Mammary epithelial cell (primary cell): Measurements from ENCODE around the gene S100A14.

Experiments
- CTCF ChIP-seq, 2 donors: IDR thresholded peaks in 1 of 2; conservative IDR thresholded peaks in 1 of 2; 2 replicates each; pipeline ENCODE4 v1.5.1; 2011 to 2012; ENCODE audit warnings: inconsistent platforms in 2 of 2, low read length in 2 of 2, mild to moderate bottlenecking in 2 of 2, control low read depth in 1 of 2, low read depth in 1 of 2; ENCODE audit not compliant: insufficient read depth in 1 of 2; ENCODE audit errors: extremely low read depth in 1 of 2
- EZH2 ChIP-seq: IDR thresholded peaks from 2 replicates; pipeline ENCODE4 v1.6.1; 2012; ENCODE audit warnings: low read length, inconsistent platforms, borderline replicate concordance

GRCh38 chr1:153569465-153569864 lies 46.7 kb downstream of the S100A14 start:
- no peak for TF ChIP-seq CTCF (conservative IDR thresholded peaks at IDR 0.05 in 1 of 2, IDR thresholded peaks at IDR 0.05 in 1 of 2; ENCODE audit: extremely low read depth in 1 of 2, insufficient read depth in 1 of 2, low read depth in 1 of 2, low read length in 2 of 2)
- TF ChIP-seq EZH2 = no peak
